ENCODE data around the gene RRP1B. TPM values are rescaled to one million over a fixed set of nuclear protein-coding genes. Genes with fewer than 3 reads are reported as not detected.

Gene RRP1B
- polyA plus RNA-seq, 3 donors, result 3.3 to 6.1 (median 4.5) TPM

DNA sequence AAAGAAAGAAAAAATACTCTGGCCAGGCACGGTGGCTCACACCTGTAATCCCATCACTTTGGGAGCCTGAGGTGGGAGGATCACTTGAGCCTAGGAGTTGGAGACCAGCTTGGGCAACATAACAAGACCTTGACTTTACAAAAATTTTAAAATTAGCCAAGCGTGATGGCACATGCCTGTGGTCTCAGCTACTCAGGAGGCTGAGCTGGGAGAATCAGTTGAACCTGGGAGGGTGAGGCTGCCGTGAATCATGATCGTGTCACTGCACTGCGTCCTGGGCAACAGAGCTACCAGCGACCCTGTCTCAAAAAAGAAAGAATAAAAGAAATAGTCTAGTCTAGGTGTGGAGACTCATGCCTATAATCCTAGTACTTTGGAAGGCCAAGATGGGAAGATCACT is 22.3 kb downstream of the RRP1B start:
- peaks cover 0 to 3% (median 0%) of the 10 kb centered on the region in 3 donors for H3K27me3 Mint-ChIP-seq (ENCODE audit: low read depth in 3 of 3)
- H3K4me1 ChIP-seq (ENCODE audit: control insufficient read depth in 1 of 2, insufficient read depth in 2 of 2, low read length in 2 of 2), result no peaks in the 10 kb centered on the region
- no peak overlapping the region for H3K27ac Mint-ChIP-seq
- no peaks in the 10 kb centered on the region for H3K27me3 ChIP-seq (ENCODE audit: control insufficient read depth in 2 of 2, insufficient read depth in 2 of 2, low read length in 2 of 2)
- no peaks in the 10 kb centered on the region for H4K20me1 ChIP-seq (ENCODE audit: insufficient read depth, low read length)
- no peak overlapping the region for H3K9ac ChIP-seq (ENCODE audit: insufficient read depth, low read length, poor library complexity, severe bottlenecking)
- no peak overlapping the region for H3K4me3 Mint-ChIP-seq
- H3K36me3 Mint-ChIP-seq, result peaks cover 70 to 90% of the 10 kb centered on the region in 2 donors
- H3K79me2 ChIP-seq (ENCODE audit: insufficient read depth, low read length), result no peaks in the 10 kb centered on the region
- H3K9me3 ChIP-seq (replicated peaks in 1 of 2; ENCODE audit: control insufficient read depth in 1 of 2, insufficient read depth in 1 of 2, low read length in 2 of 2), result no peaks in the 10 kb centered on the region
- intact Hi-C loops (cut with micrococcal nuclease), result no loop called here
- H2AFZ ChIP-seq (ENCODE audit: insufficient read depth, low read depth, low read length, poor library complexity, severe bottlenecking), result no peak overlapping the region
- WGBS (ENCODE audit: insufficient coverage), result 100% methylated on average over 5 of the region's 6 CpGs
- TF ChIP-seq, protein P1, sequence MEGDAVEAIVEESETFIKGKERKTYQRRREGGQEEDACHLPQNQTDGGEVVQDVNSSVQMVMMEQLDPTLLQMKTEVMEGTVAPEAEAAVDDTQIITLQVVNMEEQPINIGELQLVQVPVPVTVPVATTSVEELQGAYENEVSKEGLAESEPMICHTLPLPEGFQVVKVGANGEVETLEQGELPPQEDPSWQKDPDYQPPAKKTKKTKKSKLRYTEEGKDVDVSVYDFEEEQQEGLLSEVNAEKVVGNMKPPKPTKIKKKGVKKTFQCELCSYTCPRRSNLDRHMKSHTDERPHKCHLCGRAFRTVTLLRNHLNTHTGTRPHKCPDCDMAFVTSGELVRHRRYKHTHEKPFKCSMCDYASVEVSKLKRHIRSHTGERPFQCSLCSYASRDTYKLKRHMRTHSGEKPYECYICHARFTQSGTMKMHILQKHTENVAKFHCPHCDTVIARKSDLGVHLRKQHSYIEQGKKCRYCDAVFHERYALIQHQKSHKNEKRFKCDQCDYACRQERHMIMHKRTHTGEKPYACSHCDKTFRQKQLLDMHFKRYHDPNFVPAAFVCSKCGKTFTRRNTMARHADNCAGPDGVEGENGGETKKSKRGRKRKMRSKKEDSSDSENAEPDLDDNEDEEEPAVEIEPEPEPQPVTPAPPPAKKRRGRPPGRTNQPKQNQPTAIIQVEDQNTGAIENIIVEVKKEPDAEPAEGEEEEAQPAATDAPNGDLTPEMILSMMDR (IDR thresholded peaks at IDR 0.05), result no peak
- H3K4me3 ChIP-seq (replicated peaks in 1 of 3; ENCODE audit: low read depth in 2 of 3, low read length in 3 of 3), result no peak overlapping the region
- peaks cover 0 to 2% (median 0%) of the 10 kb centered on the region in 7 donors for H3K9me3 Mint-ChIP-seq
- H3K4me1 Mint-ChIP-seq, result peaks cover 5% of the 10 kb centered on the region
- H3K36me3 ChIP-seq (replicated peaks in 1 of 2; ENCODE audit: control insufficient read depth in 1 of 2, insufficient read depth in 2 of 2, low read length in 2 of 2), result peaks cover 64 to 92% of the 10 kb centered on the region in 2 donors
- H3K4me2 ChIP-seq (replicated peaks; ENCODE audit: extremely low read depth, low read length, poor library complexity, severe bottlenecking), result no peak overlapping the region
- no peak overlapping the region for H3K27ac ChIP-seq (ENCODE audit: low read depth in 1 of 2, low read length in 2 of 2)
- DNase-seq, result no peak

- H3K36me3 Mint-ChIP-seq, result peaks cover 57 to 90% of the 10 kb centered on the region in 2 donors
- H3K9me3 Mint-ChIP-seq, result peaks cover 0 to 2% (median 0%) of the 10 kb centered on the region in 7 donors
- Histone ChIP-seq H3K79me2 (ENCODE audit: insufficient read depth, low read length) (no peaks in the 10 kb centered on the region), H3K9ac (ENCODE audit: insufficient read depth, low read length, poor library complexity, severe bottlenecking) (no peak overlapping the region), H3K27ac (ENCODE audit: low read depth in 1 of 2, low read length in 2 of 2) (no peak overlapping the region), H3K36me3 (replicated peaks in 1 of 2; ENCODE audit: control insufficient read depth in 1 of 2, insufficient read depth in 2 of 2, low read length in 2 of 2) (peaks cover 62 to 96% of the 10 kb centered on the region in 2 donors), H4K20me1 (ENCODE audit: insufficient read depth, low read length) (no peaks in the 10 kb centered on the region), H3K27me3 (ENCODE audit: control insufficient read depth in 2 of 2, insufficient read depth in 2 of 2, low read length in 2 of 2) (no peaks in the 10 kb centered on the region), H3K4me2 (replicated peaks; ENCODE audit: extremely low read depth, low read length, poor library complexity, severe bottlenecking) (no peak overlapping the region), H3K9me3 (replicated peaks in 1 of 2; ENCODE audit: control insufficient read depth in 1 of 2, insufficient read depth in 1 of 2, low read length in 2 of 2) (no peaks in the 10 kb centered on the region), H2AFZ (ENCODE audit: insufficient read depth, low read depth, low read length, poor library complexity, severe bottlenecking) (no peak overlapping the region), H3K4me1 (ENCODE audit: control insufficient read depth in 1 of 2, insufficient read depth in 2 of 2, low read length in 2 of 2) (peaks cover 9 to 14% of the 10 kb centered on the region in 2 donors), H3K4me3 (replicated peaks in 1 of 3; ENCODE audit: low read depth in 2 of 3, low read length in 3 of 3) (no peak overlapping the region)
- no peak overlapping the region for H3K4me3 Mint-ChIP-seq
- intact Hi-C loops (cut with micrococcal nuclease), result no loop called here
- peaks cover 19% of the 10 kb centered on the region for H3K4me1 Mint-ChIP-seq
- peak overlapping the region in 2 of 7 donors; percentile 50 to 62 for H3K27ac Mint-ChIP-seq
- peaks cover 0 to 3% (median 0%) of the 10 kb centered on the region in 3 donors for H3K27me3 Mint-ChIP-seq (ENCODE audit: low read depth in 3 of 3)
- DNase-seq, result no peak
- WGBS (ENCODE audit: insufficient coverage), result no CpG with 5 or more reads among the region's 3 CpGs
- TF ChIP-seq, protein P1 (IDR thresholded peaks at IDR 0.05), result no peak
These were observed 25.1 kb downstream of the RRP1B start for GRCh38 chr21:43684424-43684823.

Measured in CD14-positive monocyte (primary cell).